Measurements from ENCODE around the gene DRAXIN.

Gene DRAXIN

GRCh38 chr1:11771481-11772043, 80.1 kb downstream of the DRAXIN start:
- POLR2A ChIA-PET = interaction anchor here (0.7 to 1.1 kb wide), 2 partner anchors 16 to 208 kb away, joined by 3 read pairs; partner anchors contain the start of gene MFN2
- no peak for DNase-seq (ENCODE audit: extremely low spot score)
- CTCF ChIA-PET = interaction anchor here (0.8 kb wide), 1 partner anchor 14 kb away, joined by 3 read pairs; no protein-coding TSS in a partner anchor
- TF ChIP-seq FOXK2 (IDR thresholded peaks at IDR 0.05) (no peak), HDGF (IDR thresholded peaks at IDR 0.05; ENCODE audit: borderline replicate concordance) (no peak), CTBP1 (IDR thresholded peaks at IDR 0.05; ENCODE audit: borderline replicate concordance) (no peak), ARNT (IDR thresholded peaks at IDR 0.05) (no peak), BHLHE40 (IDR thresholded peaks at IDR 0.05; ENCODE audit: borderline replicate concordance) (no peak), SUZ12 (IDR thresholded peaks at IDR 0.05) (no peak)
- TF ChIP-seq, protein P1, sequence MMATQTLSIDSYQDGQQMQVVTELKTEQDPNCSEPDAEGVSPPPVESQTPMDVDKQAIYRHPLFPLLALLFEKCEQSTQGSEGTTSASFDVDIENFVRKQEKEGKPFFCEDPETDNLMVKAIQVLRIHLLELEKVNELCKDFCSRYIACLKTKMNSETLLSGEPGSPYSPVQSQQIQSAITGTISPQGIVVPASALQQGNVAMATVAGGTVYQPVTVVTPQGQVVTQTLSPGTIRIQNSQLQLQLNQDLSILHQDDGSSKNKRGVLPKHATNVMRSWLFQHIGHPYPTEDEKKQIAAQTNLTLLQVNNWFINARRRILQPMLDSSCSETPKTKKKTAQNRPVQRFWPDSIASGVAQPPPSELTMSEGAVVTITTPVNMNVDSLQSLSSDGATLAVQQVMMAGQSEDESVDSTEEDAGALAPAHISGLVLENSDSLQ (IDR thresholded peaks at IDR 0.05) = no peak

GRCh38 chr1:11772458-11772857, 80.9 kb downstream of the DRAXIN start:
- ChIA-PET CTCF (no interaction called here), POLR2A (interaction anchor here (1.1 kb wide), 1 partner anchor 208 kb away, joined by 3 read pairs; the partner anchor contains the start of gene MFN2)
- no peak for TF ChIP-seq HDGF (IDR thresholded peaks at IDR 0.05; ENCODE audit: borderline replicate concordance)
- TF ChIP-seq FOXA1 (IDR thresholded peaks at IDR 0.05) = no peak
- TF ChIP-seq TARDBP (IDR thresholded peaks at IDR 0.05) = no peak
- TF ChIP-seq CTBP1 (IDR thresholded peaks at IDR 0.05; ENCODE audit: borderline replicate concordance) = no peak
- TF ChIP-seq ELF4 (IDR thresholded peaks at IDR 0.05) = no peak
- TF ChIP-seq L3MBTL2 (conservative IDR thresholded peaks at IDR 0.05) = no peak
- no peak for TF ChIP-seq FOXM1 (IDR thresholded peaks at IDR 0.05; ENCODE audit: borderline replicate concordance)
- TF ChIP-seq SP1 (IDR thresholded peaks at IDR 0.05) = no peak
- no peak for TF ChIP-seq BHLHE40 (IDR thresholded peaks at IDR 0.05; ENCODE audit: borderline replicate concordance)
- TF ChIP-seq LEF1 (IDR thresholded peaks at IDR 0.05; ENCODE audit: borderline replicate concordance) = no peak
- TF ChIP-seq, protein P1 (IDR thresholded peaks at IDR 0.05) = no peak
- no peak for TF ChIP-seq ZNF384 (IDR thresholded peaks at IDR 0.05)
- no peak for TF ChIP-seq ARNT (IDR thresholded peaks at IDR 0.05)
- TF ChIP-seq FOXK2 (IDR thresholded peaks at IDR 0.05) = no peak
- TF ChIP-seq SUZ12 (IDR thresholded peaks at IDR 0.05) = no peak
- TF ChIP-seq NFRKB (IDR thresholded peaks at IDR 0.05) = no peak
- DNase-seq (ENCODE audit: extremely low spot score) = no peak

GRCh38 chr1:11774753-11775152, 83.2 kb downstream of the DRAXIN start:
- CTCF ChIA-PET = no interaction called here
- POLR2A ChIA-PET = no interaction called here
- DNase-seq (ENCODE audit: extremely low spot score) = no peak
- TF ChIP-seq ZNF384 (IDR thresholded peaks at IDR 0.05) (no peak), ARNT (IDR thresholded peaks at IDR 0.05) (no peak), L3MBTL2 (conservative IDR thresholded peaks at IDR 0.05) (no peak), NFRKB (IDR thresholded peaks at IDR 0.05) (no peak), ELF4 (IDR thresholded peaks at IDR 0.05) (no peak), SUZ12 (IDR thresholded peaks at IDR 0.05) (no peak), CTBP1 (IDR thresholded peaks at IDR 0.05; ENCODE audit: borderline replicate concordance) (no peak), SP1 (IDR thresholded peaks at IDR 0.05) (no peak), FOXK2 (IDR thresholded peaks at IDR 0.05) (no peak), FOXM1 (IDR thresholded peaks at IDR 0.05; ENCODE audit: borderline replicate concordance) (no peak), HDGF (IDR thresholded peaks at IDR 0.05; ENCODE audit: borderline replicate concordance) (no peak), TARDBP (IDR thresholded peaks at IDR 0.05) (no peak), FOXA1 (IDR thresholded peaks at IDR 0.05) (no peak), LEF1 (IDR thresholded peaks at IDR 0.05; ENCODE audit: borderline replicate concordance) (no peak), BHLHE40 (IDR thresholded peaks at IDR 0.05; ENCODE audit: borderline replicate concordance) (no peak)
- TF ChIP-seq, protein P1 (IDR thresholded peaks at IDR 0.05) = no peak
